OCI-LY7 (cell line): ENCODE measurements around the gene OR5B12. TPM values are rescaled to one million over a fixed set of nuclear protein-coding genes. Genes with fewer than 3 reads are reported as not detected.

ENCODE experiments used
- BruUV-seq: library from RNA; stranded (reverse); fragments of 400-500 nt; replicated peaks from 2 replicates; lab custom pipeline; 2021; lab: Mats Ljungman, UMichigan
- CTCF ChIA-PET: fragments of 300-600 bp; sonication (Branson Sonifier 250); formaldehyde crosslinking; loops from one replicate; lab custom pipeline; 2022; ENCODE audit warnings: antibody characterized with exemption; ENCODE audit not compliant: unreplicated experiment; lab: Charles Lee
- POLR2A ChIA-PET: fragments of 300-600 bp; sonication (Branson Sonifier 250); formaldehyde crosslinking; loops from one replicate; lab custom pipeline; 2022; ENCODE audit warnings: antibody characterized with exemption; lab: Charles Lee
- DNase-seq: peaks from one replicate; pipeline ENCODE4 v3.0.0-alpha.2; 2015; ENCODE audit warnings: low spot score
- H2AFZ ChIP-seq: fragments of 200-600 bp; sonication (generic), shearing (Covaris generic); 2 replicates; pipeline ENCODE4 v1.6.1; 2014; ENCODE audit warnings: mild to moderate bottlenecking, antibody characterized with exemption, low read length, moderate library complexity
- H3K27ac ChIP-seq: fragments of 200-600 bp; sonication (generic); 2 replicates; pipeline ENCODE4 v1.5.1; 2014; ENCODE audit warnings: mixed run types, low read depth, mild to moderate bottlenecking, moderate library complexity, low read length, inconsistent platforms; ENCODE audit not compliant: poor library complexity, severe bottlenecking
- H3K36me3 ChIP-seq: fragments of 200-600 bp; sonication (generic); 2 replicates; pipeline ENCODE4 v1.6.1; 2014; ENCODE audit warnings: mild to moderate bottlenecking, antibody characterized with exemption, low read length, moderate library complexity, mixed read lengths; ENCODE audit not compliant: insufficient read depth
- H3K4me1 ChIP-seq: fragments of 200-600 bp; sonication (generic); 2 replicates; pipeline ENCODE4 v1.5.1; 2014; ENCODE audit warnings: mild to moderate bottlenecking, low read length; ENCODE audit not compliant: insufficient read depth, poor library complexity, severe bottlenecking
- H3K4me2 ChIP-seq: fragments of 200-600 bp; sonication (generic); 2 replicates; pipeline ENCODE4 v1.6.1; 2014; ENCODE audit warnings: mild to moderate bottlenecking, low read length
- H3K4me3 ChIP-seq: fragments of 200-600 bp; sonication (generic); 2 replicates; pipeline ENCODE4 v1.5.1; 2014; ENCODE audit warnings: mild to moderate bottlenecking, low read depth, low read length; ENCODE audit not compliant: poor library complexity, severe bottlenecking
- H3K79me2 ChIP-seq: fragments of 200-600 bp; sonication (generic); 2 replicates; pipeline ENCODE4 v1.6.1; 2016; ENCODE audit warnings: low read depth, mild to moderate bottlenecking, low read length, moderate library complexity, mixed read lengths; ENCODE audit not compliant: insufficient read depth
- H3K9me2 ChIP-seq: fragments of 200-600 bp; sonication (generic); 2 replicates; pipeline ENCODE4 v1.6.1; 2016; ENCODE audit warnings: mild to moderate bottlenecking, low read length, mixed read lengths; ENCODE audit not compliant: insufficient read depth
- H3K9me3 ChIP-seq: fragments of 200-600 bp; sonication (generic); 2 replicates; pipeline ENCODE4 v1.6.1; 2014; ENCODE audit warnings: mild to moderate bottlenecking, mixed run types, low read length, mixed read lengths
- H4K20me1 ChIP-seq: fragments of 200-600 bp; sonication (generic); 2 replicates; pipeline ENCODE4 v1.6.1; 2014; ENCODE audit warnings: mild to moderate bottlenecking, antibody characterized with exemption, low read length, moderate library complexity, mixed read lengths; ENCODE audit not compliant: insufficient read depth
- CTCF ChIP-seq: fragments of 200-600 bp; sonication (generic); conservative IDR thresholded peaks from 2 replicates; pipeline ENCODE4 v1.5.1; 2014; ENCODE audit warnings: mild to moderate bottlenecking, antibody characterized with exemption, low read length, moderate library complexity, mixed read lengths
- EZH2phosphoT487 ChIP-seq: fragments of 200-600 bp; sonication (generic); IDR thresholded peaks from 2 replicates; pipeline ENCODE4 v1.6.1; 2018; ENCODE audit warnings: low read depth, borderline replicate concordance, mild to moderate bottlenecking, mixed run types, antibody characterized with exemption, low read length, moderate library complexity, mixed read lengths
- intact Hi-C: fragments of 100-400 bp; cut with micrococcal nuclease; formaldehyde crosslinking; loops from one replicate; pipeline ENCODE4 v1.10.0; 2022; ENCODE audit not compliant: unreplicated experiment
- total RNA-seq, 2 experiments: library from RNA; depleted of rRNA in 1 of 2; stranded (reverse); fragments of >200 nt in 1 of 2; shearing (Covaris generic) in 1 of 2; gene quantifications; 2 replicates each; pipeline ENCODE4 v1.2.3, GENCODE V29; 2014 to 2022

OR5B12 gene
- total RNA-seq, 2 experiments from 2014 or later = not detected

- Histone ChIP-seq H3K4me3 (no peak overlapping the region), H3K4me1 (no peaks in the 10 kb centered on the region), H3K9me3 (no peaks in the 10 kb centered on the region), H3K79me2 (no peaks in the 10 kb centered on the region), H3K36me3 (no peaks in the 10 kb centered on the region), H4K20me1 (no peaks in the 10 kb centered on the region), H3K27ac (no peak overlapping the region), H3K4me2 (no peak overlapping the region), H2AFZ (no peak overlapping the region), H3K9me2 (no peaks in the 10 kb centered on the region)
- no peak for DNase-seq
- CTCF ChIA-PET = no interaction called here
- intact Hi-C loops = no loop called here
- POLR2A ChIA-PET = interaction anchor here (1.1 kb wide), 1 partner anchor 19 kb away, joined by 3 read pairs; no protein-coding TSS in a partner anchor
- TF ChIP-seq CTCF = no peak
- TF ChIP-seq EZH2phosphoT487 = no peak
- BruUV-seq = no TSS peak
Observed at GRCh38 chr11:58465690-58466089, 23.7 kb upstream of the OR5B12 start.

- Histone ChIP-seq H4K20me1 (no peaks in the 10 kb centered on the region), H3K36me3 (no peaks in the 10 kb centered on the region), H3K27ac (no peak overlapping the region), H3K4me2 (no peak overlapping the region), H3K9me3 (no peaks in the 10 kb centered on the region), H3K9me2 (no peaks in the 10 kb centered on the region), H2AFZ (no peak overlapping the region), H3K79me2 (no peaks in the 10 kb centered on the region), H3K4me3 (no peak overlapping the region), H3K4me1 (no peaks in the 10 kb centered on the region)
- CTCF ChIA-PET = no interaction called here
- BruUV-seq = no TSS peak
- intact Hi-C loops = no loop called here
- POLR2A ChIA-PET = no interaction called here
- no peak for DNase-seq
- TF ChIP-seq EZH2phosphoT487 (no peak), CTCF (no peak)
Observed at GRCh38 chr11:58451585-58451984, 9.5 kb upstream of the OR5B12 start.

- intact Hi-C loops = no loop called here
Observed at GRCh38 chr11:58446294-58446693, 4.3 kb upstream of the OR5B12 start.

More at GRCh38 chr11:58446294-58446693, 4.3 kb upstream of the OR5B12 start:
- Histone ChIP-seq H3K27ac (no peak overlapping the region), H3K4me2 (no peak overlapping the region), H4K20me1 (no peaks in the 10 kb centered on the region), H3K4me1 (no peaks in the 10 kb centered on the region), H3K4me3 (no peak overlapping the region), H3K9me2 (no peaks in the 10 kb centered on the region), H2AFZ (no peak overlapping the region), H3K36me3 (no peaks in the 10 kb centered on the region), H3K9me3 (no peaks in the 10 kb centered on the region), H3K79me2 (no peaks in the 10 kb centered on the region)
- BruUV-seq = no TSS peak
- DNase-seq = no peak
- POLR2A ChIA-PET = interaction anchor here (0.5 to 1.7 kb wide), 2 partner anchors 19 to 1125 kb away, joined by 3 read pairs; no protein-coding TSS in a partner anchor
- TF ChIP-seq EZH2phosphoT487 (no peak), CTCF (no peak)
- CTCF ChIA-PET = no interaction called here
